ENCODE results near the gene ICOS.
"Not testable (repeated sequence)": the region's sequence is repeated elsewhere in the genome, so short reads cannot be mapped to it uniquely, and the experiment has no call there.

The ICOS gene

GRCh38 chr2:203918839-203919238, 17.7 kb upstream of the ICOS start:
- DNase-seq: no peak

DNA sequence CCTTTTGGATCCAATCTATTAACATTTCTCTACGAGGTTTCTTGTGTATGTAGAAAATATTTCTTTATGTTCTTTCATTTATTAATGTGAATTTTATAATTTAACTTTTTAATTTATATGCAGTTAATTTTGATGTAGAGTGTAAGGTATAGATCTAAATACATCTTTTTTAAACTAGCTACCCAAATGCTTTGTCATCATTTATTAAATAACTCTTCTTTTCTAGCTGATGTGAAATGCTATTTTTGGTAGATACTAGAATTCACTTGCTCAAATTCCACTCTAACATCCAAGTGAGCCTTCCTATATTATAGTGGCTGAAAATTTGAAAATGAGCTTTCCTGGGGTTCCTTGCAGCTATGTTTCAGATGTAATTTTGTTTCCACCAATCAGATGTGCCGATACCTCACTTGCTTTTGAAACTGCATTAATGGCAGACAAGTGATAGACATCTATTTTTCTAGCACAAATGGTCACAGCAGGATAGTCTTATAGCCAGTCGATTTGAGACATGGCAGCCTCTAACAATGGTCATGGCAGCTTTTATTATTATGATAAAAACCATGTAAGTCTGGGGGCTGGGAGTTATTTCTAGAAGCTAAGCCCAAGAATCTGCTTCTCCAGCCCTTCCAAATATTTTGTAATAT, 10.9 kb upstream of the ICOS start:
- no peak for DNase-seq

DNA sequence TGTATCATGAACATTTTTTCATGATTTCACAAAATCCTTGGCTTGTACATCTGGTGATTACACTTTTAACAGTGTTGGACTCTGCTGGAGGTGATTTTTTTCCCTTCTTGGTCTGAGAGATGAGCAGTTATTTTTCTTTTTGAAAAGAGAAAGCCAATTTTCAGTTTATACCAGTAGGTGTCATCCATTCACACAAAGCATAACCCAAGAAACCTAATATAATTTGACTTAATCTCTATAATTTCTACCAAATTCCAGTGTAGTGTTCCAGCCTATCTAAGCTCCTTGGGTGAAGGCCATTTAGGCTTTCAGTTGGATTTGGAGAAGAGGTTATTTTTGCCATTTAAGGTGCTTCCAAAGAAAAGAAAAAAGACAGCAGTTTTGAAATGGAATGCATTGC, 7.7 kb upstream of the ICOS start:
- DNase-seq: peak; percentile 44

DNA sequence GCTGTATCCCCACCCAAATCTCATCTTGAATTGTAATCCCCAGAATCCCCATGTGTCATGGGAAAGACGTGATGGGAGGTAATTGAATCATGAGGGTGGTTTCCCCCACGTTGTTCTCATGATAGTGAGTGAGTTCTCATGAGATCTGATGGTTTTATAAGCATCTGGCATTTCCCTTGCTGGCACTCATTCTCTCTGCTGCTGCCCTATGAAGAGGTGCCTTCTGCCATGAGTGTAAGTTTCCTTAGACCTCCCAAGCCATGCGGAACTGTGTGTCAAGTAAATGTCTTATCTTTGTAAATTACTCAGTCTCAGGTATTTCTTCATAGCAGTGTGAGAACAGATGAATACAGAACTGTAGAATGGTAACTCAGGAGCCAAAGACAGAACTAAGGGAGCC, 5.3 kb upstream of the ICOS start:
- not testable (repeated sequence) for DNase-seq

DNA sequence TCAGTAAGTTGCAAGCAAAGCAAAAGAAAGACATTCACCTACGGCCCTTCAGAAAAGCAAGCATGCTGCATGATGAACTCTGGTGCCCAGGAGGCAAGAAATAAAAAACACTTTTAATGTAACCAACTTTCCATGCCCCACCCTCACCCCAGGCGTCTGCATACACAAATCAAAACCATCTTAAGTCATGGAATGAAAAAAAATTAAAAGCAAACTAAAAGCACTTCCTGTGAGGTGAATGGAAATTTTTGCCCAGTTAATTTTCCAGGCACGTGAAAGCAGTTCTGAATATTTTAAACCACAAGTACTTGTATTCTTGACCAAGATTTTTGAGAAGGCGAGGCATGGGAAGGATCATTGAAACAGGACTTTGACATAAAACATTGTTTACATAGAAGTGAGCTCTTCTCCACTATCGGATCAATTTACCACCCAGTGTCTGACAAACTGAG, 2.5 kb upstream of the ICOS start:
- peak; percentile 51 for DNase-seq

DNA sequence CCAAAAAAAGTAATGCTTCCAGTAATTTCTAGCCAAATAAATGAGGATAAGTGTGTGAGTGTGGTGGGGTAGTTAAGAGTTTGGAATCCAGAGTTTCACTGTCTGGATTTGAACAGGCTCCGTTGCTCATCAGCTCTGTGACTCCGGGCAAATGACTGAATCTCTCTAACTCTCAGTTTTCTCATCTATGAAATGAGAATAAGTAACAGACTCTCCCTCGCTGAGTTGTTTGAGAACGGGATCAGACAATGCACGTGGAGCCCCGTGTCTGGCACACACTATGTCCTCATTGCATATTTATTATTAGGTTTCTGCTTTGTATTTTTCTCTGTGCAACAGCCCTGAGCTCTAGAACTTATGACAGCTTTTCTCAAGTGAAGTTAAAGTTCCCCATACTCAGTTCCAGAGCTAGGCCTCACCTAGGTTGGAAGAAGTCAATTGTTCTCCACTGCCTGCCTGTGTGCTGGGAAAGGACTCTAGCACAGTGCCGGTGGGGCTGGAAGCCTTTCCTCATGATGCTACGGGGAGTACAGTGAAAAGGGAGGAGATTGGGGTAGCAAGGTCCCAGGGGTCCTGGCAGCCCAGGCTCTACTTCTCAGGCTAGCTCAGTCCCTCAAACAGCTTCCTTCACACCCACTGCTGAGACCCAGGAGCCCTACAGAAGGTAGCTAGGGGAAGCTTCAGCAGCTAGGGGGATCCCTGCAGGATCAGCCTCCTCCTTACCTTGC, 1.7 kb upstream of the ICOS start:
- no peak for DNase-seq

DNA sequence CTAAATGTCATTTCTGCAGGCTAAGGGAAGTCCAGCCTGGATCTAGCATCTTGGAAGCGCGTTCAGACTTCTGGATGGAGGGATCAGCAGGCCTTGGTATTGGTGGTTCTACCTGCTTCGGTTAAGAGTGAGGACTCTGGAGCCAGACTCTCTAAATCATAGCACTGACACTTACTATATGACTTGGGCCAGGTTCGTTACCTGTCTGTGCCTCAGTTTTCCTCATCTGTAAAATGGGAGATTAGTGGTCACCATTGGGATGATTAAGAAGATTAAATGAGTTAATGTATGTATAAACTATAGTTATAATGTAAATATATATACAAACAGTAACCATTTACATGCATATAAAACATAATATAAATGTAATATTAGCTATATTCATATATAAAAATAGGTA, 995 bp upstream of the ICOS start:
- DNase-seq: no peak

- DNase-seq: no peak
Measured at GRCh38 chr2:203936949-203937348, 386 bp downstream of the ICOS start.

GRCh38 chr2:203937788-203938187, 1.2 kb downstream of the ICOS start:
- DNase-seq: no peak

DNA sequence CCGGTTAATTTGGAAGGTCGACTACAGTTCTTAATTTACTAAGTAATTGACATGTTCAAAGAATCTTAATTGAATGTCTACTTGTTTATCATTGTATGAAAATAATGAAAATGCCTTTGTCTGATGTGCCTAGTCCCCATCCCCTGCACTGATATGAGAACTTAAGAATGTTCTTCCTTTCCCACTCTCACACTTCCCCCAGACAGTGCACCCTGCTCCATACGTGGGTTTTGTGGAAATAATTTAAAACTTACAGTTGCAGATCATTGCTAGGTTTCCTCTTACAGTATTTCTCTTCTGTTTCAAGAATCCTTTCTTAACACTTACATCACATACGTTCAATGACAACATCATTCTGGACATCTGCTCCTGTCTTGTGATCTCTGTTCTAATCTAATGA, 3.5 kb downstream of the ICOS start:
- DNase-seq: no peak

GRCh38 chr2:203943493-203944382, 7.2 kb downstream of the ICOS start:
- DNase-seq: peak; percentile 45

- no peak for DNase-seq
Measured at GRCh38 chr2:203948733-203949132, 12.2 kb downstream of the ICOS start.

GRCh38 chr2:203949228-203949627, 12.7 kb downstream of the ICOS start:
- DNase-seq: peak; percentile 50

- peak; percentile 79 for DNase-seq
Measured at GRCh38 chr2:203951366-203951902, 14.9 kb downstream of the ICOS start.

DNA sequence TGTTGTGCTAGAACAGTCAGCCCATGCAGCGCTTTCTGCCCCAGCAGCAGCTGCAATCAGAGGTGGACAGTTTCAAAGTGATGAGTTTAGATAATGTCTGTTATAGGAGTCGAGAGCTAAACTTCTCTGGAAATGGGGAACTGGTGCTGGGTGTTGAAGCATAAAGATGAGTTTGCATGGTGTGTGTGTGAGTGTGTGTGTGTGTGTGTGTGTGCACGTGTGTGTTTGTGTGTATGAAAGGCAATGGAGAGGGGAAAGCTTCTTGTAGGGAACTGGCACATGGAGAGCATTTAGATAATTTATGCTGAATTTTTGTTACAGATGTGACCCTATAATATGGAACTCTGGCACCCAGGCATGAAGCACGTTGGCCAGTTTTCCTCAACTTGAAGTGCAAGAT, 22.7 kb downstream of the ICOS start:
- no peak for DNase-seq

- no peak for DNase-seq
Measured at GRCh38 chr2:203959672-203960071, 23.1 kb downstream of the ICOS start.

DNA sequence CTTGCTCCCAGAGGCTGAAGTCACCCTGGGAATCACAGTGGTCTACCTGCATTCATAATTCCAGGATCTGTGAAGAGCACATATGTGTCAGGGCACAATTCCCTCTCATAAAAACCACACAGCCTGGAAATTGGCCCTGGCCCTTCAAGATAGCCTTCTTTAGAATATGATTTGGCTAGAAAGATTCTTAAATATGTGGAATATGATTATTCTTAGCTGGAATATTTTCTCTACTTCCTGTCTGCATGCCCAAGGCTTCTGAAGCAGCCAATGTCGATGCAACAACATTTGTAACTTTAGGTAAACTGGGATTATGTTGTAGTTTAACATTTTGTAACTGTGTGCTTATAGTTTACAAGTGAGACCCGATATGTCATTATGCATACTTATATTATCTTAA, 24.2 kb downstream of the ICOS start:
- DNase-seq: no peak

DNA sequence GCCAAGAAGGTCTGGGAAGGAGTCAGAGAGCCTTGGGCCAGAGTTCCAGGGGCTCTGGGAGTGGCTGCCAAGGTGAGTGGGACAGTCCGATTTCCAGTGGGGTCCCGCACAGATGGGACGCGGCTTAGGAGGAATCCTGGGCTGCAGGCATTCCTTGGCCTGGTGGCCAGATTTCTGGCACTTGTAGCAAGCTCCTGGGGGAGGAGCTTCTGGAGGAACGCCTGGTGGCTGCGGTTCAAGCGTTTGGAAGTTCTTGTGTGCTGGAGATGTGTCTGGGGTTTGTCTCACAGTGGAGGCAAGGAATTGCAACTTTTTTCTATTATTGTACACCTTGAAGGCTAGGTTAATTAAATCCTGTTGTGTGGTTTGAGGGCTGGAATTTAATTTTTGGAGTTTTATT, 28.6 kb downstream of the ICOS start:
- DNase-seq: not testable (repeated sequence)

DNA sequence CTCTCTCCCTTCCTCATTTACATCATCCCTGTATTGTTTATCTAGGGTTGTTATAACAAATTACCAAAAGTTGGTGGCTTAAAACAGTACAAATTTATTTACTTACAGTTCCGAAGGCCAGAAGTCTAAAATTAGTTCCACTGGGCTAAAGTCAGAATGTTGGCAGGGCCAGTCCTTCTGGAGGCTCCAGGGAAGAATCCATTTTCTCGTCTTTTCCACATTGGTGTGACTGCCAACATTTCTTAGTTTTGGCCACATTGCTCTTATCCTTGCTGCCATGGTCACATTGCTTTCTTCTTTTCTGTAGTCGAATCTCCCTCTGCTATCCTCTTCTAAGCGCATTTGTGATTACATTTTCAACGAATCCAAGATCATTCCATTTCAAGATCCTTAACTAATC, 34.7 kb downstream of the ICOS start:
- DNase-seq: no peak

DNA sequence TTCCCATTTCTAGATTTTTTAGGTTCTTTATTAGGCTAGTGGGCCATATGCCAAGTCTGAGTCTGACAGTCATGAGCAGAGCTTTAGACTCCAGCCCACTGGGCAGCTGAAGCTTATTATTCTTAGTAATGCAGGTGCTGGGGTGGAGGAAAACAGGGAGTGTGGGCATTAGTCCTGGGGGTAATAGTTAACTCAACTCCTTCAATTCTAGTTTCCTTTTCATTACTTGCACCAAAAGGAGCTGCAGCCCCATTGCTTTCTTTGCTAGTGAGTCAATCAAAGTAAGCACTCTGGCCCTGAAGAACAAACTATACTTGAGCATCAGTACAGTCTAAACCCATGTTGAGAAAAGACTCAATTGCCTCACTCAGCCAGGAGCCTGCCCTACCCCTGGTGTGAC, 35.5 kb downstream of the ICOS start:
- DNase-seq: no peak

DNA sequence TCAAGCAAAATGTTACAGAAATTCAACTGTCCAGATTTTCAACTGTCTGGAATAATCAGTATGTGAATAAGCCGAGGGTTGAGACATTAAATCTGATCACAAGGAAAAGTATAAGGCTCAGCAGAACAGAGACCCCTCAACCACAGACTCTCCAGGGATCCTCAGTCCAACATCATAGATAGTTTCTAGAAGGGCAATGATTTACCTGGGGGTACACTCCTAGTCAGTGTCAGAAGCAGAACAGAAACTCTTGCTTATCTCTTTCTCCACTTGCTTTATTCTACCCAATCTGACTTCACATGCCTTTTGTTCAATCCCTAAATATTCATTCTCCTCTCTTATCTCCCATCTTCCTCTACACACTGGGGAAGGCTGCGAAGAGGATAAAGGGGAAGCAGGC, 36.4 kb downstream of the ICOS start:
- no peak for DNase-seq

DNA sequence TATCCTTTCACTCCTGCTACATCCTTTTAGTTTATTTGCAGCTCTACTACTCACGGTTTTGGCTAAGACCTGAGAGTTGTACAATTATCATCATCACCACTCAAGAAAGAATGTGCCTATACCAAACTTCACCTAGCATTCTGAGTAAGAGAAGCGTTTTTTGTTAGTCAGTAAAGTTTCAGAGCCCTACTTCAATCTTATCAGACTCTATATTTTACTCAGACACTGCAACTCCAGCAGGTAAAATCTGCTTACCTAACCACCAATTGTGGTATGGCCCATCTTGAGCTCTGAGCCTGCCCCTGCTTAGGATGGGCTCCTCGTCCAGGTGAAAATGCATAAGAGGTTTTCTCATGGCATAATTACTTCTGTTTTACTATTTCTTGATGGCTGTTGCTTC, 37.1 kb downstream of the ICOS start:
- no peak for DNase-seq

DNA sequence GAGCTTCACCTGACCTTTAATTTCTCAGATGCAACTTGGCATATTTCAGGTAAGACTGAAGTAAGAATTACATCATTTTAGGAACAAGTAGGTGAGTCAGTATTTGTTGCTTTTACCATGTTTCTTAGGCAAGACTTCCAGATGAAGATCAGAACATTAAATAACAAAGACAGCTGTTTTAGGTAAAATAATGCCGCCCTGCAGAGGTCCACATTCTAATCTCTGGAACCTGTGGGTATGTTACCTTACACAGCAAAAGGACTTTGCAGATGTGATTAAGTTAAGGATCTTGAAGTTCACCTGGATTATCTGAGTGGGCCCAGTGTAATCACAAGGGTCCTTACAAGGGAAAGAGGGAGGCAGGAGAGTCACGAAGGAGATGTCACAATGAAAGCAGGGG, 39.3 kb downstream of the ICOS start:
- no peak for DNase-seq

GRCh38 chr2:203982276-203982675, 45.7 kb downstream of the ICOS start:
- DNase-seq: no peak

Measured in CD4-positive, alpha-beta T cell treated with Interleukin-12 subunit alpha and Interleukin-12 subunit beta, for 1 hour (primary cell).